Upper lobe of left lung (tissue), 6 donors: ENCODE results near the gene TAGLN2. TPM values are rescaled to one million over a fixed set of nuclear protein-coding genes. Genes with fewer than 3 reads are reported as not detected.

ENCODE experiments used
- ATAC-seq, 2 donors: fragments of 200-7000 bp; cut with Tn5 transposase; one replicate each; pipeline ENCODE4 v1.9.1; 2022; ENCODE audit warnings: mild to moderate bottlenecking in 2 of 2, moderate library complexity in 2 of 2; ENCODE audit not compliant: low FRiP score in 2 of 2
- DNase-seq, 2 donors: peaks; one replicate each; pipeline ENCODE4 v3.0.0-alpha.2; 2019 to 2020
- H3K27ac ChIP-seq, 4 donors: fragments of 200-600 bp; sonication (generic); one replicate each; pipeline ENCODE4 v1.5.1; 2016 to 2019
- H3K27me3 ChIP-seq, 4 donors: fragments of 200-600 bp; sonication (generic); one replicate each; pipeline ENCODE4 v1.5.1; 2017 to 2019
- H3K36me3 ChIP-seq, 4 donors: fragments of 200-600 bp; sonication (generic); one replicate each; pipeline ENCODE4 v1.5.1; 2016 to 2019
- H3K4me1 ChIP-seq, 4 donors: fragments of 200-600 bp; sonication (generic); one replicate each; pipeline ENCODE4 v1.5.1; 2018 to 2019
- H3K4me3 ChIP-seq, 4 donors: fragments of 200-600 bp; sonication (generic); one replicate each; pipeline ENCODE4 v1.5.1; 2017 to 2019; ENCODE audit warnings: mild to moderate bottlenecking in 2 of 4, moderate library complexity in 1 of 4
- H3K9me3 ChIP-seq, 4 donors: fragments of 200-600 bp; sonication (generic); one replicate each; pipeline ENCODE4 v1.5.1; 2018 to 2019
- EP300 ChIP-seq, 4 donors: sonication (generic); formaldehyde crosslinking; IDR thresholded peaks; one replicate each; pipeline ENCODE4 v1.5.1; 2017; ENCODE audit warnings: antibody characterized with exemption in 4 of 4, control low read depth in 2 of 4
- POLR2A ChIP-seq, 4 donors: fragments of 450-650 bp; IDR thresholded peaks; one replicate each; pipeline ENCODE4 v1.5.1; 2016 to 2017; ENCODE audit warnings: antibody characterized with exemption in 4 of 4, mild to moderate bottlenecking in 2 of 4
- POLR2AphosphoS5 ChIP-seq, 2 donors: sonication (generic); formaldehyde crosslinking; IDR thresholded peaks; one replicate each; pipeline ENCODE4 v1.5.1; 2017; ENCODE audit warnings: antibody characterized with exemption in 2 of 2
- WGBS, 2 donors: methylation state at CpG; one replicate each; pipeline ENCODE4 v1.1.5; 2017 to 2018; 5-methylcytosine and 5-hydroxymethylcytosine counted together
- total RNA-seq, 6 donors: library from RNA; depleted of rRNA in 4 of 6; stranded (reverse); fragments of >200 nt in 4 of 6; gene quantifications; one replicate each; pipeline versions ENCODE4 v1.1.0 to v1.2.1, GENCODE V29; 2016 to 2021
- TF ChIP-seq, protein P1 (sequence below), 6 experiments: fragments of 450-650 bp in 4 of 6; fragments of 200-600 bp in 2 of 6; sonication (generic) in 2 of 6; IDR thresholded peaks; one replicate each; pipeline ENCODE4 v1.5.1; 2016 to 2019; ENCODE audit warnings: antibody characterized with exemption in 6 of 6
- donor health status: DM: no; HTN: no; CAD: no; lungs with moderate emphysema.
- donor health status: DM: no; HTN: yes; CAD: no; lungs with severe emphysema.

The TAGLN2 gene
- total RNA-seq, 6 donors from 2014 or later = 167 to 1,014 (median 605) TPM

DNA sequence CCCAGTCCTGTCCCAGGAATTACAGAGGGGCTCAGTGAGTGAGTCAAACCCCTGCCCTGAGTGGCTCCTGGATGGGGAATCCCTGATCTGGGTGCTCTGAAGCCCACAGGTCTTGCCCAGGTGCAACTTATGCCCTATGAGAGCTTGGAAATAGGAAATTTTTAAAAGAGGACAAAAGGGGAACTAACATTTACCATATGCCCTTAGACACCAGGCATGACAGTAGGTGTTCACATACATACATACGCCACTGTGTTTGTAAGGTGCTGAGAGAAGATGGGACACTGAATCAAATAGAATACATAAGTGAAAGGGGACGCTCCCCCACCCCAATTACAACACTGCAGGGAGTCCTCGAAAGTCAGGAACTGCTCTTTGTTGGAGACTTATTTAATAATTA is 26.8 kb downstream of the TAGLN2 start:
- Histone ChIP-seq H3K4me3 (no peak overlapping the region), H3K4me1 (peaks cover 21 to 39% (median 33%) of the 10 kb centered on the region in 4 donors), H3K27me3 (no peaks in the 10 kb centered on the region), H3K36me3 (no peaks in the 10 kb centered on the region), H3K9me3 (no peaks in the 10 kb centered on the region), H3K27ac (no peak overlapping the region)
- 76 to 83% methylated on average over 3 of the region's 3 CpGs for WGBS, 2 donors
- no peak for ATAC-seq
- DNase-seq = no peak
- TF ChIP-seq POLR2A (IDR thresholded peaks at IDR 0.05) (no peak), EP300 (IDR thresholded peaks at IDR 0.05) (no peak), POLR2AphosphoS5 (IDR thresholded peaks at IDR 0.05) (no peak)
- TF ChIP-seq, protein P1, sequence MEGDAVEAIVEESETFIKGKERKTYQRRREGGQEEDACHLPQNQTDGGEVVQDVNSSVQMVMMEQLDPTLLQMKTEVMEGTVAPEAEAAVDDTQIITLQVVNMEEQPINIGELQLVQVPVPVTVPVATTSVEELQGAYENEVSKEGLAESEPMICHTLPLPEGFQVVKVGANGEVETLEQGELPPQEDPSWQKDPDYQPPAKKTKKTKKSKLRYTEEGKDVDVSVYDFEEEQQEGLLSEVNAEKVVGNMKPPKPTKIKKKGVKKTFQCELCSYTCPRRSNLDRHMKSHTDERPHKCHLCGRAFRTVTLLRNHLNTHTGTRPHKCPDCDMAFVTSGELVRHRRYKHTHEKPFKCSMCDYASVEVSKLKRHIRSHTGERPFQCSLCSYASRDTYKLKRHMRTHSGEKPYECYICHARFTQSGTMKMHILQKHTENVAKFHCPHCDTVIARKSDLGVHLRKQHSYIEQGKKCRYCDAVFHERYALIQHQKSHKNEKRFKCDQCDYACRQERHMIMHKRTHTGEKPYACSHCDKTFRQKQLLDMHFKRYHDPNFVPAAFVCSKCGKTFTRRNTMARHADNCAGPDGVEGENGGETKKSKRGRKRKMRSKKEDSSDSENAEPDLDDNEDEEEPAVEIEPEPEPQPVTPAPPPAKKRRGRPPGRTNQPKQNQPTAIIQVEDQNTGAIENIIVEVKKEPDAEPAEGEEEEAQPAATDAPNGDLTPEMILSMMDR (IDR thresholded peaks at IDR 0.05) = no peak

DNA sequence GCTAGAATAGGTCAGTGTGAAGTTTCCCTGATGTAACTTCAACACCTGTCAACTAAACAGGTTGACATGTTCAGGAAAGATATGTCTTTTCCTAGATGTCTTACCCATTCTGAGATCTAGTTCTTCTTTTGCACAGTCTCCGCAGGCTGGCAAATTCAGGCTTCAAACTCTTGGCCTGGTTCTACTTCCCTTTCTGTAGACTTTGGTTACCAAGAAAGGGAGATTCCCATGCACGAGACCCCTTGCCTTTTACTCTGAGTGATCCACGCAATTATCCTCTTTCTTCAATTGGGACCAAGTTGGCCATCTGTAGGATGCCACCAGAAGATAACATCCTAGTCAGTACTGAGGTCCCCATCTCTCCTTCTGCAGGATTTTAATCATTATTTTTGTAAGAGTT is 27.3 kb downstream of the TAGLN2 start:
- Histone ChIP-seq H3K4me1 (peaks cover 21 to 39% (median 33%) of the 10 kb centered on the region in 4 donors), H3K36me3 (no peaks in the 10 kb centered on the region), H3K27ac (no peak overlapping the region), H3K27me3 (no peaks in the 10 kb centered on the region), H3K9me3 (no peaks in the 10 kb centered on the region), H3K4me3 (no peak overlapping the region)
- no peak for ATAC-seq
- WGBS, 2 donors = 73 to 83% methylated on average over 3 of the region's 3 CpGs
- TF ChIP-seq POLR2A (IDR thresholded peaks at IDR 0.05) = no peak
- TF ChIP-seq POLR2AphosphoS5 (IDR thresholded peaks at IDR 0.05) = no peak
- TF ChIP-seq EP300 (IDR thresholded peaks at IDR 0.05) = no peak
- TF ChIP-seq, protein P1 (IDR thresholded peaks at IDR 0.05) = no peak
- DNase-seq = peak in 1 of 2 donors; percentile 38

DNA sequence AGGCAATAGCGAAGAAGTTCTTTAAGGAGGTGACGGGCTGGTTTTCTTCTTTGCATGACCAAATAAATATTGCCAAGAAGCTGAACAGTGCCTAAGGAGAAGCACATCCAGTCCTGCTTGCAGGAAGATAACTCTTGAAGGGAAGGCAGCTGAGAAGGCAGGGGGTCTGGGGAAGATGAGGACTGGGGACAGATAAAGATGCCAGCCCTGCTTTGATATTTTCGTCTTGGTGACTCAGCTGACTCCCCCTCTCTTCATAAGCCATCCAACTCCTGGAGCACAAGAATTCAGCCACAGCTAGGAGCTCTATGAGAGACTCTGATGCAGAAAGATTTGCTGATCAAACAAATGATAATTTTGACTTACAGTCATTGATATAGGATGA is 28.8 kb downstream of the TAGLN2 start:
- Histone ChIP-seq H3K27me3 (no peaks in the 10 kb centered on the region), H3K27ac (peak overlapping the region in 3 of 4 donors; percentile 8 to 45 (median 43)), H3K4me3 (no peak overlapping the region), H3K36me3 (no peaks in the 10 kb centered on the region), H3K9me3 (no peaks in the 10 kb centered on the region), H3K4me1 (peaks cover 21 to 40% (median 33%) of the 10 kb centered on the region in 4 donors)
- TF ChIP-seq, protein P1 (IDR thresholded peaks at IDR 0.05) = no peak
- TF ChIP-seq EP300 (IDR thresholded peaks at IDR 0.05) (no peak), POLR2AphosphoS5 (IDR thresholded peaks at IDR 0.05) (no peak), POLR2A (IDR thresholded peaks at IDR 0.05) (no peak)
- ATAC-seq (no peak), DNase-seq (no peak)
- 42 to 56% methylated on average over 3 of the region's 3 CpGs for WGBS, 2 donors

DNA sequence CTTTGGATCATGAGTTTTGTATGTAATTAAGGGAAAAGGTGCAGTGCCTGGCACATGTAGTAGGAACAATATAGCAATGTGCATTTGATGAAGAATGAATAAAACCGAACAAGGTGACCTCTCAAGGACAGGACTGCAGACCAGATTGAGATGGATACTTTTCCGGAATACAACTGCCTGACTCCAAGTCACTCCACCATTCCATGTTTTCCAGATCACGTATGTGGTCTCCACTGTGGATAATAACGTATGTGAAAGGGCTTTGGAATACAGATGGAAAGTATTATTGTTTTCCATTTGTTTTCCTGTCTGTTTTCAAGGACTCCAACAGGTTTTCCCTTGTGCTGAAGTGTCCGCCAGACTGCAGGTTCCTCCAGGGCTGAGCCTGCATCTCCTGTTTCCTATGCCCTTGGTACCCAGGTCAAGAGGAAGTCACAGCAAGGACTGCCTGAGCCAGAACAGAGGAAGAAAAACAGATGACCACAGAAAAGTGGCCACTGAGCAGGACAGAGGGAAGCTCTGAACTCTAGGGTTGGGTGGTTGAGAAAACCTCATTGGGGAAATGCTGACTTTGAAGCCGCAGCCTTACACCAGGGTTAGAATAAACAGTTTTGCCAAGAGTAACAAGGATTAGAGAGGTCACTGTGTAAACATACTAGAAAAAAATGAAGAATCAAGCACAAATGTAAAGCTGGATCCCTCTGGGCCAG is 29.3 kb downstream of the TAGLN2 start:
- ATAC-seq (peak; percentile 1 to 38), DNase-seq (peak in 1 of 2 donors; percentile 51)
- Histone ChIP-seq H3K27me3 (no peaks in the 10 kb centered on the region), H3K9me3 (no peaks in the 10 kb centered on the region), H3K36me3 (no peaks in the 10 kb centered on the region), H3K4me1 (peaks cover 22 to 43% (median 31%) of the 10 kb centered on the region in 4 donors), H3K27ac (peak overlapping the region in 3 of 4 donors; percentile 8 to 45 (median 43)), H3K4me3 (no peak overlapping the region)
- WGBS, 2 donors = 53 to 61% methylated on average over 6 of the region's 6 CpGs
- TF ChIP-seq, protein P1 (IDR thresholded peaks at IDR 0.05) = no peak
- TF ChIP-seq POLR2AphosphoS5 (IDR thresholded peaks at IDR 0.05) = peak in 1 of 2 donors; percentile 17

DNA sequence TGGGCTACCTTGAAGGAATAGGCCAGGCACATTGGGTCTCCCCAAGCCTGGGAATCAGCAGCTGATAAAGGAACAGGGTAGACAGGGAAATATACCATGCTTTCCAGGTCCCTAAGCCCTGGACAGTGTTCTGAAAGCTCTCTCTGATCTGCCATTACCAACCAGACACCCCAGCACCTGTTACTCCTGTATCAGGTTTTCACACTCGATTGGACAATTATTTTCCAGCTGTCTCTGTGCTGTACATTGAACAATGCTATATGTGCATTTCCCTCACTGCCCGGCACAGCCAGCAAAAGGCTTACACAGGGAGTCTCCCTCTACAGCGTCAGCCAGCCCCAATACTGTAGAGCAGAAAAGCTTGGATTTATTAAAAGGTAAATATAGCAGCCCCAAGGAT is 30.0 kb downstream of the TAGLN2 start:
- no peak for ATAC-seq
- 80 to 87% methylated on average over 3 of the region's 3 CpGs for WGBS, 2 donors

More for the DNA sequence above, 30.0 kb downstream of the TAGLN2 start:
- no peak for DNase-seq
- H3K4me3 ChIP-seq = no peak overlapping the region
- peaks cover 23 to 43% (median 30%) of the 10 kb centered on the region in 4 donors for H3K4me1 ChIP-seq
- H3K36me3 ChIP-seq = no peaks in the 10 kb centered on the region
- H3K27me3 ChIP-seq = no peaks in the 10 kb centered on the region
- no peak for TF ChIP-seq POLR2A (IDR thresholded peaks at IDR 0.05)
- TF ChIP-seq POLR2AphosphoS5 (IDR thresholded peaks at IDR 0.05) = no peak
- TF ChIP-seq, protein P1 (IDR thresholded peaks at IDR 0.05) = no peak
- no peak for TF ChIP-seq EP300 (IDR thresholded peaks at IDR 0.05)
- H3K9me3 ChIP-seq = no peaks in the 10 kb centered on the region
- no peak overlapping the region for H3K27ac ChIP-seq
